Kidney (tissue), 14 donors: ENCODE results near the gene SCUBE3. TPM values are rescaled to one million over a fixed set of nuclear protein-coding genes. Genes with fewer than 3 reads are reported as not detected.

Source experiments
- DNase-seq, 5 donors: peaks; one replicate each; pipeline ENCODE4 v3.0.0-alpha.2; 2013 to 2020
- FAIRE-seq: peaks from 2 replicates; lab custom pipeline; 2012; peaks lifted over from hg19 to GRCh38; lab: Jason Lieb, UNC
- H3K27ac ChIP-seq, 2 donors: one replicate each; pipeline ENCODE4 v1.7.0; 2013; ENCODE audit warnings: low read depth in 2 of 2, low read length in 2 of 2, inconsistent platforms in 1 of 2
- H3K27me3 ChIP-seq: one replicate; pipeline ENCODE4 v1.7.1; 2013; ENCODE audit warnings: low read length, inconsistent platforms; ENCODE audit not compliant: control insufficient read depth, insufficient read depth
- H3K36me3 ChIP-seq, 3 donors: one replicate each; pipeline versions ENCODE4 v1.7.0 to v1.7.1; 2013; ENCODE audit warnings: low read length in 3 of 3, control low read depth in 1 of 3, inconsistent platforms in 1 of 3; ENCODE audit not compliant: insufficient read depth in 3 of 3, control insufficient read depth in 2 of 3
- H3K4me1 ChIP-seq, 3 donors: one replicate each; pipeline versions ENCODE4 v1.7.0 to v1.7.1; 2013; ENCODE audit warnings: low read length in 3 of 3, inconsistent platforms in 1 of 3, low read depth in 1 of 3; ENCODE audit not compliant: control insufficient read depth in 2 of 3, insufficient read depth in 2 of 3
- H3K4me3 ChIP-seq, 3 donors: one replicate each; pipeline versions ENCODE4 v1.7.0 to v1.8.1; 2013; ENCODE audit warnings: low read length in 3 of 3, control low read depth in 1 of 3, inconsistent platforms in 1 of 3
- H3K9ac ChIP-seq, 3 donors: one replicate each; pipeline versions ENCODE4 v1.7.0 to v1.7.1; 2013; ENCODE audit warnings: low read length in 3 of 3, control low read depth in 1 of 3, inconsistent platforms in 1 of 3
- H3K9me3 ChIP-seq, 3 donors: one replicate each; pipeline versions ENCODE4 v1.7.0 to v1.7.1; 2013; ENCODE audit warnings: low read length in 3 of 3, control low read depth in 1 of 3, inconsistent platforms in 1 of 3; ENCODE audit not compliant: control insufficient read depth in 2 of 3, insufficient read depth in 1 of 3
- intact Hi-C: fragments of 100-400 bp; cut with DNase I; formaldehyde crosslinking; loops from one replicate; pipeline ENCODE4 v1.11.1; 2022
- polyA plus RNA-seq: library from polyadenylated mRNA; stranded (reverse); fragments of 350-450 nt; fragmentation: Illumina TruSeq; extraction: RNeasy Lipid Tissue Mini Kit (QIAGEN cat#74804); gene quantifications from one replicate; pipeline ENCODE4 v1.2.3, GENCODE V29; 2014; ENCODE audit warnings: low read depth, low replicate concordance; ENCODE audit not compliant: insufficient read depth
- total RNA-seq: library from RNA; stranded (reverse); fragmentation: NEBNext Ultra II Directional; extraction: Animal tissue kit (Norgen Biotek cat#: 25700); gene quantifications from one replicate; pipeline ENCODE4 v1.2.1, GENCODE V29; 2021
- TF ChIP-seq, protein P1 (sequence below): IDR thresholded peaks from 3 replicates; pipeline ENCODE4 v1.5.1; 2012; ENCODE audit warnings: mild to moderate bottlenecking, moderate library complexity, borderline replicate concordance; ENCODE audit not compliant: insufficient read depth; ENCODE audit errors: extremely low read depth
- donor health status: control.
- donor health status: control.
- donor health status: control.
- donor health status: control.
- donor health status: control.
- donor health status: DM: yes; HTN: yes; CAD: no.
- donor health status: Normal renal cell carcinoma (clear cell type).

Gene SCUBE3
- total and polyA plus RNA-seq, 2 donors from 2014 or later, result 2.5 to 4.5 TPM

DNA sequence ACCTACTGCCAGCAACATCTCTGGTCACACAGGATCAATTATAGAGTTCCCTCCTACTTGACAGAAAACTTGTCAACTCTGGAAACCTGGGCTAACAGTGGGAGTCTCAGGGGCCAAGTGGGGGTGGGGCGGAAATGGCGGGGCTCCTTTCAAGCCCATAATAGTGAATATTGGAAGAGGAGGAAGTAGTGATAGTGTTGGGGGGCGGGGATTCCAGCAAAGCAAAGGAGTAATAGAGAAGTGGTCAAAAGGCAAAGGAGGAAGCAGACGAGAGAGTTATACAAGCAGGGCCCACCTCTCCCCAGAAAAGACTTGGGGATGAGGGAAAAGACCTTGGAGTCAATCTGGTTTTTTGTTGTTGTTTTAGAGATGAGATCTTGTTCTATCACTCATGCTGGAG is 85.9 kb downstream of the SCUBE3 start:
- no peaks in the 10 kb centered on the region for H3K9me3 ChIP-seq
- TF ChIP-seq, protein P1, sequence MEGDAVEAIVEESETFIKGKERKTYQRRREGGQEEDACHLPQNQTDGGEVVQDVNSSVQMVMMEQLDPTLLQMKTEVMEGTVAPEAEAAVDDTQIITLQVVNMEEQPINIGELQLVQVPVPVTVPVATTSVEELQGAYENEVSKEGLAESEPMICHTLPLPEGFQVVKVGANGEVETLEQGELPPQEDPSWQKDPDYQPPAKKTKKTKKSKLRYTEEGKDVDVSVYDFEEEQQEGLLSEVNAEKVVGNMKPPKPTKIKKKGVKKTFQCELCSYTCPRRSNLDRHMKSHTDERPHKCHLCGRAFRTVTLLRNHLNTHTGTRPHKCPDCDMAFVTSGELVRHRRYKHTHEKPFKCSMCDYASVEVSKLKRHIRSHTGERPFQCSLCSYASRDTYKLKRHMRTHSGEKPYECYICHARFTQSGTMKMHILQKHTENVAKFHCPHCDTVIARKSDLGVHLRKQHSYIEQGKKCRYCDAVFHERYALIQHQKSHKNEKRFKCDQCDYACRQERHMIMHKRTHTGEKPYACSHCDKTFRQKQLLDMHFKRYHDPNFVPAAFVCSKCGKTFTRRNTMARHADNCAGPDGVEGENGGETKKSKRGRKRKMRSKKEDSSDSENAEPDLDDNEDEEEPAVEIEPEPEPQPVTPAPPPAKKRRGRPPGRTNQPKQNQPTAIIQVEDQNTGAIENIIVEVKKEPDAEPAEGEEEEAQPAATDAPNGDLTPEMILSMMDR, result no peak
- intact Hi-C loops, result no loop called here
- H3K4me1 ChIP-seq, result peaks cover 0 to 10% (median 0%) of the 10 kb centered on the region in 3 donors
- FAIRE-seq (no peak), DNase-seq (no peak)
- H3K9ac ChIP-seq, result no peak overlapping the region
- no peak overlapping the region for H3K4me3 ChIP-seq
- H3K27me3 ChIP-seq, result no peaks in the 10 kb centered on the region
- H3K27ac ChIP-seq, result no peak overlapping the region
- H3K36me3 ChIP-seq, result peaks cover under 1 to 6% (median 5%) of the 10 kb centered on the region in 3 donors

DNA sequence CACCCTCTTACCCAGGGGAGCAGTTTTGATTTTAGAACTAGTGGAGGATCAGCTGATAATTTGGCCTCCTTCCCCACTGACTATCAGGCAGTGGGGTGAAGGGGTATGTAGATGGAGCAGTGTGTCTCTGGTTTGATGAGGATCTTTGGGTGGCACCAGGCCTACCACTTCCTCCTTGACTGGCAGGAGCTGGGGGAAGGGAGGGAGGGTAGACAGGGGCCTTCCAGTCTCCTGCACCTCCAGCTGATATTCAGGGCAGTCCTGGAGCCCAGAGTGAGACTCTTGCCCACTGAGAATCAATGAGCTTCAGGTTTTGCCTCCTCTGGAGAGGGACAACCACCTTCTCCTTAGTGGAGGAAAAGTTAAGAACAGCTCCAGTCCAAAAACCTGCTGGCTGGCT is 87.1 kb downstream of the SCUBE3 start:
- intact Hi-C loops, result no loop called here
- H3K9me3 ChIP-seq, result no peaks in the 10 kb centered on the region
- H3K36me3 ChIP-seq, result no peaks in the 10 kb centered on the region
- no peak overlapping the region for H3K4me3 ChIP-seq
- H3K27me3 ChIP-seq, result no peaks in the 10 kb centered on the region
- no peak overlapping the region for H3K9ac ChIP-seq
- peaks cover 0 to 10% (median 0%) of the 10 kb centered on the region in 3 donors for H3K4me1 ChIP-seq
- FAIRE-seq (no peak), DNase-seq (no peak)
- no peak overlapping the region for H3K27ac ChIP-seq
- TF ChIP-seq, protein P1, result no peak

Other genes with a start within 250 kb of the SCUBE3 start
- gene TCP11, start 72.6 kb upstream of the SCUBE3 start, total RNA-seq, result 0.50 TPM
- 0.41 TPM for gene TCP11, start 72.6 kb upstream of the SCUBE3 start, polyA plus RNA-seq
- 49.2 TPM for gene ZNF76, start 45.8 kb downstream of the SCUBE3 start, total RNA-seq
- gene ZNF76, start 45.8 kb downstream of the SCUBE3 start, polyA plus RNA-seq, result 29.1 TPM
- 16.3 TPM for gene DEF6, start 83.9 kb downstream of the SCUBE3 start, total RNA-seq
- gene DEF6, start 83.9 kb downstream of the SCUBE3 start, polyA plus RNA-seq, result 2.7 TPM
- gene PPARD, start 128.6 kb downstream of the SCUBE3 start, total RNA-seq, result 24.4 TPM
- gene PPARD, start 128.6 kb downstream of the SCUBE3 start, polyA plus RNA-seq, result 13.2 TPM
- gene FANCE, start 238.4 kb downstream of the SCUBE3 start, total RNA-seq, result 2.7 TPM
- 1.2 TPM for gene FANCE, start 238.4 kb downstream of the SCUBE3 start, polyA plus RNA-seq